GM12878 (cell line): ENCODE measurements around the gene CPEB1. TPM values are rescaled to one million over a fixed set of nuclear protein-coding genes. Genes with fewer than 3 reads are reported as not detected.

Experiments
- ATAC-seq: fragments of 200-7000 bp; cut with Tn5 transposase; 3 replicates; pipeline ENCODE4 v1.9.1; 2020; ENCODE audit warnings: mild to moderate bottlenecking, moderate library complexity
- BruUV-seq: library from RNA; stranded (reverse); fragments of 400-500 nt; replicated peaks from 2 replicates; lab custom pipeline; 2021; lab: Mats Ljungman, UMichigan
- CTCF ChIA-PET: fragments of 300-600 bp; sonication (Branson Sonifier 250); formaldehyde crosslinking; extraction: SDS; loops from one replicate; lab custom pipeline; 2021; ENCODE audit warnings: inconsistent platforms; lab: Yijun Ruan, JAX
- POLR2A ChIA-PET: fragments of 350-600 bp; formaldehyde crosslinking; extraction: SDS; loops from one replicate; lab custom pipeline; 2021; ENCODE audit warnings: inconsistent platforms; lab: Charles Lee
- RAD21 ChIA-PET: fragments of 300-600 bp; sonication (Branson Sonifier 250); formaldehyde crosslinking; loops from one replicate; lab custom pipeline; 2023; ENCODE audit warnings: antibody characterized with exemption; ENCODE audit not compliant: unreplicated experiment; lab: Charles Lee
- SMC1A ChIA-PET: fragments of 300-600 bp; sonication (Branson Sonifier 250); formaldehyde crosslinking; loops from one replicate; lab custom pipeline; 2023; ENCODE audit not compliant: unreplicated experiment, uncharacterized antibody; lab: Charles Lee
- DNase-seq: peaks from one replicate; pipeline ENCODE4 v3.0.0-alpha.2; 2011; ENCODE audit warnings: low read depth, low spot score
- FAIRE-seq: peaks from 3 replicates; lab custom pipeline; 2011; peaks lifted over from hg19 to GRCh38; lab: Jason Lieb, UNC
- H2AFZ ChIP-seq: 2 replicates; pipeline ENCODE4 v1.6.0; 2011; ENCODE audit warnings: low read depth, low read length, control low read depth; ENCODE audit not compliant: control insufficient read depth
- H3K27ac ChIP-seq: 2 replicates; pipeline ENCODE4 v1.5.1; 2011; ENCODE audit warnings: control low read depth; ENCODE audit not compliant: control insufficient read depth, insufficient read depth
- H3K27me3 ChIP-seq, 2 experiments: replicated peaks in 1 of 2; 2 replicates each; pipeline versions ENCODE4 v1.6.0 to v1.6.1; 2011; ENCODE audit warnings: low read length in 1 of 2; ENCODE audit not compliant: control insufficient read depth in 2 of 2, insufficient read depth in 2 of 2
- H3K36me3 ChIP-seq, 2 experiments: 2 replicates each; pipeline ENCODE4 v1.5.1; 2011; ENCODE audit warnings: low read length in 1 of 2; ENCODE audit not compliant: control insufficient read depth in 2 of 2, insufficient read depth in 2 of 2
- H3K4me1 ChIP-seq: 2 replicates; pipeline ENCODE4 v1.6.1; 2011; ENCODE audit warnings: mild to moderate bottlenecking, low read length, moderate library complexity, mixed read lengths; ENCODE audit not compliant: control insufficient read depth, insufficient read depth
- H3K4me2 ChIP-seq: 2 replicates; pipeline ENCODE4 v1.6.0; 2011; ENCODE audit warnings: control low read depth; ENCODE audit not compliant: control insufficient read depth, insufficient read depth
- H3K4me3 ChIP-seq: fragments of 200-600 bp; sonication (generic); 2 replicates; pipeline ENCODE4 v1.5.1; 2016
- H3K79me2 ChIP-seq: 2 replicates; pipeline ENCODE4 v1.6.0; 2011; ENCODE audit warnings: low read length; ENCODE audit not compliant: control insufficient read depth, insufficient read depth
- H3K9ac ChIP-seq: 2 replicates; pipeline ENCODE4 v1.8.0; 2011; ENCODE audit warnings: low read length, control low read depth, mixed read lengths; ENCODE audit not compliant: control insufficient read depth, insufficient read depth
- H3K9me3 ChIP-seq: replicated peaks from 3 replicates; pipeline ENCODE4 v1.5.1; 2011; ENCODE audit warnings: mild to moderate bottlenecking, low read length; ENCODE audit not compliant: control insufficient read depth, insufficient read depth
- H4K20me1 ChIP-seq: 2 replicates; pipeline ENCODE4 v1.6.0; 2011; ENCODE audit not compliant: control insufficient read depth, insufficient read depth
- LARP7 ChIP-seq: fragments of 450-650 bp; IDR thresholded peaks from 2 replicates; pipeline ENCODE4 v1.6.1; 2017; ENCODE audit warnings: mild to moderate bottlenecking
- MYB ChIP-seq: fragments of 150-350 bp; IDR thresholded peaks from 2 replicates; pipeline ENCODE4 v1.6.1; 2014; ENCODE audit warnings: mild to moderate bottlenecking, low read depth, low read length, borderline replicate concordance
- NBN ChIP-seq: fragments of 450-650 bp; IDR thresholded peaks from 2 replicates; pipeline ENCODE4 v1.6.1; 2016
- PML ChIP-seq: IDR thresholded peaks from 2 replicates; pipeline ENCODE4 v1.6.1; 2012; ENCODE audit warnings: low read length, inconsistent platforms
- RB1 ChIP-seq: fragments of 450-650 bp; formaldehyde crosslinking; IDR thresholded peaks from 2 replicates; pipeline ENCODE4 v1.6.1; 2017; ENCODE audit warnings: mild to moderate bottlenecking, borderline replicate concordance
- REST ChIP-seq: IDR thresholded peaks from 2 replicates; pipeline ENCODE4 v1.6.1; 2012; ENCODE audit warnings: mild to moderate bottlenecking, low read depth, low read length
- SREBF2 ChIP-seq: IDR thresholded peaks from 2 replicates; pipeline ENCODE4 v1.6.1; 2012; ENCODE audit warnings: mild to moderate bottlenecking, low read length
- WRNIP1 ChIP-seq: IDR thresholded peaks from 2 replicates; pipeline ENCODE4 v1.6.1; 2011; ENCODE audit warnings: low read depth, low read length, improper control_type of control experiment, borderline replicate concordance
- WGBS: methylation state at CpG from one replicate; pipeline ENCODE4 v1.1.6; 2016; ENCODE audit warnings: low lambda C conversion rate; ENCODE audit not compliant: insufficient replicate concordance, insufficient coverage; ENCODE audit errors: missing lambda C conversion rate; 5-methylcytosine and 5-hydroxymethylcytosine counted together
- in situ Hi-C: fragments of 300-500 bp; cut with MboI; formaldehyde crosslinking; loops from 9 replicates; pipeline ENCODE4 v1.14.3; 2018; ENCODE audit warnings: mixed read lengths
- intact Hi-C: fragments of 100-400 bp; cut with micrococcal nuclease; formaldehyde crosslinking; loops from one replicate; pipeline ENCODE4 v1.14.2; 2022; ENCODE audit not compliant: unreplicated experiment
- polyA plus RNA-seq, 11 experiments: library from polyadenylated mRNA; depleted of rRNA in 4 of 11; unstranded in 6 of 11; stranded (reverse) in 5 of 11; fragments of >200 nt; fragmentation: Nextera tagmentation in 4 of 11; fragmentation: Illumina TruSeq in 1 of 11; extraction: Ambion mirVana in 4 of 11; extraction: Trizol in 1 of 11; gene quantifications; 1 replicate in 1 of 11; 2 replicates in 10 of 11; pipeline versions ENCODE4 v1.2.1 to v1.2.3, GENCODE V29; 2011 to 2016; ENCODE audit warnings: inconsistent platforms in 2 of 11, missing spikeins in 2 of 11, low read depth in 1 of 11
- total RNA-seq, 4 experiments: library from RNA; depleted of rRNA in 3 of 4; stranded (reverse); fragments of >200 nt in 3 of 4; fragmentation: Illumina TruSeq in 1 of 4; extraction: Trizol in 1 of 4; gene quantifications; 2 replicates each; pipeline versions ENCODE4 v1.2.1 to v1.2.3, GENCODE V29; 2013 to 2021
- TF ChIP-seq, protein P1 (sequence below): fragments of 450-650 bp; IDR thresholded peaks from 2 replicates; pipeline ENCODE4 v1.6.1; 2017; ENCODE audit warnings: borderline replicate concordance
- TF ChIP-seq, protein P2 (sequence below): fragments of 450-650 bp; IDR thresholded peaks from 2 replicates; pipeline ENCODE4 v1.6.1; 2017; ENCODE audit warnings: mild to moderate bottlenecking, low read depth, inconsistent platforms; ENCODE audit not compliant: poor library complexity, severe bottlenecking

The CPEB1 gene
- total and polyA plus RNA-seq, 10 of the 15 experiments (the other 5 are each of a cell fraction or from before 2014, with no cell fraction given): 0.05 to 1.1 (median 0.46) TPM

DNA sequence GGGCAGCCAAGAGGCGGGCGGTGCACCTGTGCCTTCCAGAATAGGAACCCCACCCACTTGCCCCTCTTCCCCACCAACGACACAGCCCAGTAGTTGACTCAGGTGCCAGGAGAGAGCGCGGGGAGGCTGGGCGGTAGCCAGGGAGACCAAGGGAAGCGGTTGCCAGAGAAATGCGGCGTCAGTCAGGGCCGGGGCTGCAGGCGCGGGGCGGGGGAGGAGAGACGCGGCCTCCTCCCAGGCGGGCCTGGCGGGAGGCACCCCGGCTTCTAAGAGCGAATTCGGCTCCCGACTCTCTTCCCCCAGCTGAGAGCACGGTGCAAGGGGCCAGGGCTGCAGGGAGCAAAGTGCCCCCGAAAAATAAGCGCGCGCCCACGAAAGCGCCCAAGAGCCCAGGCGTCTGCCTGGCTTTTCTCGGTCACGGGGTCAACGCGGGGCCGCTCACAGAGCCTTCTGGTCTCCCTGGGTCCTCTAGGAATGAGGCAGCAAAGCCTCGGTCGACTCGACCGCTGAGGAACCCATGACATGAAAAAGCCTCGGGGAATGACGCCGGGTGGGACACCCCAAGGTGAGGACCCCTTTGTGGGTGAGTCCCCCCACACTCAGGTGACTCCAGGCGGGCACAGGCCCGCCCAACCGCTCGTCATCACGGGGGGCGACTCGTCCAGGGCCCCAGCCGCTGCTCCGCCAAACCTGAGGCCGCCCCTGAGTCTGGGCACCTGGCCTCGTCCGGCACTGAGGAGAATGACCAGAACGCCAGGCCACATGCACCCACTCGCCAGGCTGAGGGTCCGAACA, 716 bp downstream of the CPEB1 start:
- Histone ChIP-seq H3K9ac (no peak overlapping the region), H2AFZ (no peak overlapping the region)
- ATAC-seq: no peak

More for the DNA sequence above, 716 bp downstream of the CPEB1 start:
- intact Hi-C loops: no loop called here
- BruUV-seq: no TSS peak
- no peak for FAIRE-seq
- Histone ChIP-seq H3K36me3 (no peaks in the 10 kb centered on the region), H3K4me1 (peaks cover 4% of the 10 kb centered on the region; the same call in 1 of the 2 replicates), H3K27me3 (peaks cover 0 to 12% of the 10 kb centered on the region in 2 experiments; a peak in 3 of 4 replicates), H3K9me3 (no peaks in the 10 kb centered on the region; the same call in 2 of the 3 replicates), H4K20me1 (no peaks in the 10 kb centered on the region), H3K4me2 (no peak overlapping the region), H3K4me3 (no peak overlapping the region)
- WGBS: 57% methylated on average over 36 of the region's 56 CpGs
- SMC1A ChIA-PET: no interaction called here
- TF ChIP-seq LARP7 (no peak), PML (no peak), RB1 (no peak), WRNIP1 (no peak), SREBF2 (no peak), NBN (no peak), REST (no peak), MYB (no peak)
- TF ChIP-seq, protein P1, sequence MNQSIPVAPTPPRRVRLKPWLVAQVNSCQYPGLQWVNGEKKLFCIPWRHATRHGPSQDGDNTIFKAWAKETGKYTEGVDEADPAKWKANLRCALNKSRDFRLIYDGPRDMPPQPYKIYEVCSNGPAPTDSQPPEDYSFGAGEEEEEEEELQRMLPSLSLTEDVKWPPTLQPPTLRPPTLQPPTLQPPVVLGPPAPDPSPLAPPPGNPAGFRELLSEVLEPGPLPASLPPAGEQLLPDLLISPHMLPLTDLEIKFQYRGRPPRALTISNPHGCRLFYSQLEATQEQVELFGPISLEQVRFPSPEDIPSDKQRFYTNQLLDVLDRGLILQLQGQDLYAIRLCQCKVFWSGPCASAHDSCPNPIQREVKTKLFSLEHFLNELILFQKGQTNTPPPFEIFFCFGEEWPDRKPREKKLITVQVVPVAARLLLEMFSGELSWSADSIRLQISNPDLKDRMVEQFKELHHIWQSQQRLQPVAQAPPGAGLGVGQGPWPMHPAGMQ: no peak
- TF ChIP-seq, protein P2, sequence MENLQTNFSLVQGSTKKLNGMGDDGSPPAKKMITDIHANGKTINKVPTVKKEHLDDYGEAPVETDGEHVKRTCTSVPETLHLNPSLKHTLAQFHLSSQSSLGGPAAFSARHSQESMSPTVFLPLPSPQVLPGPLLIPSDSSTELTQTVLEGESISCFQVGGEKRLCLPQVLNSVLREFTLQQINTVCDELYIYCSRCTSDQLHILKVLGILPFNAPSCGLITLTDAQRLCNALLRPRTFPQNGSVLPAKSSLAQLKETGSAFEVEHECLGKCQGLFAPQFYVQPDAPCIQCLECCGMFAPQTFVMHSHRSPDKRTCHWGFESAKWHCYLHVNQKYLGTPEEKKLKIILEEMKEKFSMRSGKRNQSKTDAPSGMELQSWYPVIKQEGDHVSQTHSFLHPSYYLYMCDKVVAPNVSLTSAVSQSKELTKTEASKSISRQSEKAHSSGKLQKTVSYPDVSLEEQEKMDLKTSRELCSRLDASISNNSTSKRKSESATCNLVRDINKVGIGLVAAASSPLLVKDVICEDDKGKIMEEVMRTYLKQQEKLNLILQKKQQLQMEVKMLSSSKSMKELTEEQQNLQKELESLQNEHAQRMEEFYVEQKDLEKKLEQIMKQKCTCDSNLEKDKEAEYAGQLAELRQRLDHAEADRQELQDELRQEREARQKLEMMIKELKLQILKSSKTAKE: no peak
- TF ChIP-seq, all 136 proteins: peak for 0
- in situ Hi-C loops: no loop called here
- DNase-seq: no peak
- H3K27ac ChIP-seq: no peak overlapping the region
- no peaks in the 10 kb centered on the region for H3K79me2 ChIP-seq
- ChIA-PET POLR2A (no interaction called here), CTCF (no interaction called here), RAD21 (no interaction called here)
